Naive thymus-derived CD4-positive, alpha-beta T cell (primary cell): ENCODE measurements around the gene SMG1. TPM values are rescaled to one million over a fixed set of nuclear protein-coding genes. Genes with fewer than 3 reads are reported as not detected.
"Not testable (repeated sequence)": the region's sequence is repeated elsewhere in the genome, so short reads cannot be mapped to it uniquely, and the experiment has no call there.

Source experiments
- ATAC-seq: fragments of 150-1000 bp; cut with Tn5 transposase; 2 replicates; pipeline ENCODE4 v1.10.0; 2021; ENCODE audit warnings: mild to moderate bottlenecking, moderate library complexity
- CTCF ChIA-PET: fragments of 350-600 bp; sonication (Branson Sonifier 250); formaldehyde crosslinking; loops from one replicate; lab custom pipeline; 2021; ENCODE audit warnings: antibody characterized with exemption; lab: Charles Lee
- POLR2A ChIA-PET: fragments of 350-600 bp; sonication (Branson Sonifier 250); formaldehyde crosslinking; loops from one replicate; lab custom pipeline; 2021; ENCODE audit warnings: antibody characterized with exemption, inconsistent platforms; lab: Charles Lee
- DNase-seq, 9 donors: peaks; one replicate each; pipeline versions ENCODE4 v3.0.0 to v3.0.0-alpha.2; 2020 to 2022; ENCODE audit warnings: mixed read lengths in 1 of 9
- H3K27ac ChIP-seq: one replicate; pipeline ENCODE4 v1.7.0; 2013; ENCODE audit warnings: mild to moderate bottlenecking, low read depth, low read length, moderate library complexity
- H3K27me3 ChIP-seq, 2 donors: one replicate each; pipeline ENCODE4 v1.7.0; 2013; ENCODE audit warnings: low read length in 2 of 2, mild to moderate bottlenecking in 2 of 2, moderate library complexity in 2 of 2; ENCODE audit not compliant: control insufficient read depth in 2 of 2, insufficient read depth in 2 of 2
- H3K36me3 ChIP-seq, 3 experiments: 1 replicate in 2 of 3; 2 replicates in 1 of 3; pipeline ENCODE4 v1.7.0; 2013; ENCODE audit warnings: low read length in 3 of 3, mild to moderate bottlenecking in 3 of 3, moderate library complexity in 1 of 3; ENCODE audit not compliant: insufficient read depth in 3 of 3, control insufficient read depth in 2 of 3
- H3K4me1 ChIP-seq, 2 donors: one replicate each; pipeline ENCODE4 v1.7.0; 2013; ENCODE audit warnings: low read length in 2 of 2, mild to moderate bottlenecking in 2 of 2, moderate library complexity in 1 of 2; ENCODE audit not compliant: control insufficient read depth in 2 of 2, insufficient read depth in 2 of 2
- H3K4me3 ChIP-seq: 2 replicates; pipeline ENCODE4 v1.7.0; 2013; ENCODE audit warnings: mild to moderate bottlenecking, low read length
- H3K9me3 ChIP-seq, 3 experiments: 1 replicate in 2 of 3; 2 replicates in 1 of 3; pipeline ENCODE4 v1.7.0; 2013; ENCODE audit warnings: low read length in 3 of 3; ENCODE audit not compliant: control insufficient read depth in 2 of 3
- H3K27ac Mint-ChIP-seq, 9 donors: one replicate each; pipeline ENCODE4 v1.8.0; 2020 to 2022; ENCODE audit warnings: mixed read lengths in 9 of 9, mild to moderate bottlenecking in 8 of 9, moderate library complexity in 5 of 9, inconsistent platforms in 2 of 9
- H3K27me3 Mint-ChIP-seq, 5 donors: one replicate each; pipeline ENCODE4 v1.8.0; 2021 to 2022; ENCODE audit warnings: mixed read lengths in 5 of 5, mild to moderate bottlenecking in 1 of 5
- H3K36me3 Mint-ChIP-seq, 5 donors: one replicate each; pipeline ENCODE4 v1.8.0; 2020 to 2022; ENCODE audit warnings: mixed read lengths in 5 of 5, mild to moderate bottlenecking in 3 of 5, inconsistent platforms in 1 of 5
- H3K4me1 Mint-ChIP-seq, 7 donors: one replicate each; pipeline ENCODE4 v1.8.0; 2020 to 2022; ENCODE audit warnings: mixed read lengths in 7 of 7, mild to moderate bottlenecking in 3 of 7, inconsistent platforms in 1 of 7
- H3K4me3 Mint-ChIP-seq, 10 donors: one replicate each; pipeline ENCODE4 v1.8.0; 2020 to 2022; ENCODE audit warnings: mild to moderate bottlenecking in 10 of 10, mixed read lengths in 10 of 10, moderate library complexity in 6 of 10, inconsistent platforms in 2 of 10
- H3K9me3 Mint-ChIP-seq, 11 donors: one replicate each; pipeline ENCODE4 v1.8.0; 2020 to 2022; ENCODE audit warnings: mixed read lengths in 11 of 11, mild to moderate bottlenecking in 4 of 11, inconsistent platforms in 1 of 11, moderate library complexity in 1 of 11
- intact Hi-C, 2 donors: fragments of 100-400 bp; cut with micrococcal nuclease; formaldehyde crosslinking; loops; one replicate each; pipeline ENCODE4 v1.15.1; 2023
- polyA plus RNA-seq, 2 donors: library from polyadenylated mRNA; unstranded; fragments of 300-500 nt; fragmentation: Illumina TruSeq; gene quantifications; one replicate each; pipeline ENCODE4 v1.2.3, GENCODE V29; 2021
- total RNA-seq, 6 experiments: library from RNA in 5 of 6; stranded (reverse) in 5 of 6; gene quantifications; 1 replicate in 5 of 6; 2 replicates in 1 of 6; pipeline ENCODE4 v1.2.3 and lab custom pipeline; 2021 to 2026

SMG1 gene
- total and polyA plus RNA-seq, 7 experiments from 2014 or later, result 16.0 to 181 (median 158) TPM

DNA sequence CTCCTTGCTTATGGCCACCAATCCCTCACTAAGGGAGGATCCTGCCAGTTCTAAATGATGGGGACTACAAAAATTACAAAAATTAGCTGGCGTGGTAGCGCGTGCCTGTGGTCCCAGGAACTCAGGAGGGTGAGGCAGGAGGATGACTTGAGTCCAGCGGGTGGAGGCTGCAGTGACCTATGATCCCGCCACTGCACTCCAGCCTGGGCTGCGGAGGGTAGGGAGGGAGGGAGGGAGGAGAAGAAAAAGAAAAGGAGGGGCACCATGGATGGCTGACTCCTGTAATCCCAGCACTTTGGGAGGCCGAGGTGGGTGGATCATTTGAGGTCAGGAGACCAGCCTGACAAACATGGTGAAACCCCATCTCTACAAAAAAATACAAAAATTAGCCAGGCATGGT lies 1.9 kb upstream of the SMG1 start:
- H3K27ac Mint-ChIP-seq, result peak overlapping the region in 1 of 9 donors; percentile 23
- intact Hi-C loops, result loop anchor here in 1 of 2 donors (5.0 kb wide), 1 partner anchor 594 kb away; the partner anchor contains the start of genes CCP110 and GDE1
- H3K27me3 ChIP-seq, ATAC-seq, H3K9me3 Mint-ChIP-seq, H3K27ac ChIP-seq, H3K4me3 ChIP-seq, DNase-seq, H3K36me3 Mint-ChIP-seq, H3K9me3 ChIP-seq, POLR2A ChIA-PET, H3K27me3 Mint-ChIP-seq, CTCF ChIA-PET, H3K36me3 ChIP-seq: not testable (repeated sequence)
- H3K4me1 ChIP-seq, result peaks cover 3 to 16% of the 10 kb centered on the region in 2 donors
- peak overlapping the region in 6 of 10 donors; percentile 26 to 76 (median 42) for H3K4me3 Mint-ChIP-seq
- H3K4me1 Mint-ChIP-seq, result peaks cover 13 to 29% (median 26%) of the 10 kb centered on the region in 7 donors

DNA sequence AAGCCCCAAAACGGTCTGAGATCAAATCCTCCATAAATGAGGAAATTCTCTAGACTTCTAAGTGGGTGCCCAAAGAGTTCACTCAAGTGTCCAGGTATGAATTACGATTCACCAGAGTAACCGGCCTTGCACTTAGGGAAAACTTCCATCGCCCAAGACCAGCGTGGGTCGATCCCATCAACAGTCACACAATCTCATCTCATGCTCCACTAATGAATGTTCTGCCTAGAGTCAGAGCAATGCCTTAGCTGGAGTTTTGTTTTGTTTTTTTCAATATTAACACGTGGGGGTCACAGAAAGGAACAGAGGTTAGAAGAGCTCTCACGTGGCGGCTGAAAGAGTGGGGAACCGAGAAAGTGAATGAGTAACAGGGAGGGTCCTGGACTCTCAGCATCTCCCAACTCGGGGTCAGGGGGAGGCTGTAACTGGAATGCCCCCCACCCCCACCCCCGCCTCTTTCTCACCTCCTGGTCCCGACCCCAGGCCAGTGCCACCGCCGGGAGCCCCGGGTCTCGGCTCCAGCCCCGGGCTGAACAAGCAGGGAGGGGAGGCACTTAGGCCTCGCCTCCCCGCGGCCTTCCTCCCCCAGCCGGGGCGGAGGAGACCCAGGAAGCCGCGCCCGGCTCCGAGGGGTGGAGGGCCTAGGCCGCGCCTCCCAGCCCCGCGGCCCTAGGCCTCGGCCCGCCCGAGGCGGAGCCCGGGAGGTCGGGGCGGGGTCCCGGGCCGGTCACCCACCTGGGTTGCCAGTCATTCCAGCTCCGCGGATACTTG lies 808 bp downstream of the SMG1 start:
- not testable (repeated sequence) for H3K9me3 ChIP-seq, H3K9me3 Mint-ChIP-seq, H3K36me3 Mint-ChIP-seq, H3K27me3 ChIP-seq, H3K27me3 Mint-ChIP-seq, H3K36me3 ChIP-seq
- H3K4me3 Mint-ChIP-seq, result peak overlapping the region; percentile 90 to 99 (median 94)
- DNase-seq, result peak; percentile 44 to 78 (median 63)
- ATAC-seq, result peak; percentile 61
- Histone ChIP-seq H3K4me3 (peak overlapping the region; percentile 88), H3K4me1 (peaks cover 4 to 18% of the 10 kb centered on the region in 2 donors), H3K27ac (peak overlapping the region; percentile 86)
- H3K4me1 Mint-ChIP-seq, result peaks cover 19 to 47% (median 36%) of the 10 kb centered on the region in 7 donors
- CTCF ChIA-PET, result interaction anchor here (0.6 kb wide), 1 partner anchor 1816 kb away, joined by 4 read pairs; no protein-coding TSS in a partner anchor
- peak overlapping the region; percentile 91 to 96 (median 93) for H3K27ac Mint-ChIP-seq
- POLR2A ChIA-PET, result interaction anchor here (0.7 to 1.4 kb wide), 3 partner anchors 124 to 142 kb away, joined by 3 to 5 read pairs (median 3); partner anchors contain the start of gene ARL6IP1
- intact Hi-C loops, result loop anchor here in 1 of 2 donors (5.0 kb wide), 1 partner anchor 597 kb away; the partner anchor contains the start of genes CCP110 and GDE1

DNA sequence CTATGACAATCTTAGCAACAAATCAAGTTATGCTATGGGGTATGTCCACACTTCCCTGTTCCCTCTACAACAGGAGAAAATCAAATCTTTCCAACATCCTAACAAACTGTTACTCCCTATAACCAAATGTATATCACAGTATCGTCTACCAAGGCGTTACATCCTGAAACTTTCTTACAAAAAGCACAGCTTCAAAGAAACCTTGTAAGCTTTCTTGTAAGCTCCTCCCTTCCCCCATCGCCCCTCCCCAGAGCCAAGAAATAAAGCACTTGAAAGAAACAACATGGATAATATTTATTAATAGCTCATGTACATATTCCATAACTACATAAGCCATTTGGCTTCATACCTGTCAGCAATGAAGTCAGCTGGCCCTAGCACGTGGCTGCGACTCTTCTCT lies 2.3 kb downstream of the SMG1 start:
- POLR2A ChIA-PET, H3K36me3 ChIP-seq, ATAC-seq, CTCF ChIA-PET, H3K4me3 ChIP-seq, H3K9me3 ChIP-seq, H3K27ac ChIP-seq, H3K36me3 Mint-ChIP-seq, H3K27me3 Mint-ChIP-seq, H3K27me3 ChIP-seq, intact Hi-C loops, H3K9me3 Mint-ChIP-seq: not testable (repeated sequence)
- Mint-ChIP-seq H3K4me1 (peaks cover 29 to 60% (median 39%) of the 10 kb centered on the region in 7 donors), H3K4me3 (peak overlapping the region; percentile 38 to 99 (median 92)), H3K27ac (peak overlapping the region; percentile 25 to 94 (median 59))
- peaks cover 4 to 18% of the 10 kb centered on the region in 2 donors for H3K4me1 ChIP-seq
- peak in 2 of 9 donors; percentile 4 to 11 for DNase-seq

DNA sequence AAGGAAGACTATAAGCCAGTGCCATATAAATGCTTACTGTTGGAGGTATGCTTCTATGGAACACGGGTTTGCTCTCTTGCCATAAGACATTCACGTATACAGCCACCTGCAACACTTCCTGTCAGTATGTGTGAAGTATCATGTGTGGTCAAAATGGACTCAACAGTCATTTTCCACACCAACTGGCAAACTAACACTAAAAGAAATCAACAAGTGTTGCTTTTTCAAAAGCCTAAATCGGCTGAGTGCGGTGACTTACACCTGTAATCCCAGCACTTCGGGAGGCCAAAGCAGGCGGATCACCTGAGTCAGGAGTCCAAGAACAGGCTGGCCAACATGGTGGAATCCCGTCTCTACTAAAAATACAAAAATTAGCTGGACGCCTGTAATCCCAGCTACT lies 3.1 kb downstream of the SMG1 start:
- H3K27me3 ChIP-seq, H3K4me3 ChIP-seq, intact Hi-C loops, ATAC-seq, H3K9me3 Mint-ChIP-seq, H3K27ac ChIP-seq, H3K36me3 Mint-ChIP-seq, POLR2A ChIA-PET, CTCF ChIA-PET, H3K9me3 ChIP-seq, H3K27me3 Mint-ChIP-seq, H3K36me3 ChIP-seq, DNase-seq: not testable (repeated sequence)
- Mint-ChIP-seq H3K4me1 (peaks cover 33 to 67% (median 44%) of the 10 kb centered on the region in 7 donors), H3K4me3 (peak overlapping the region; percentile 65 to 99 (median 91)), H3K27ac (peak overlapping the region in 7 of 9 donors; percentile 17 to 82 (median 48))
- peaks cover 4 to 18% of the 10 kb centered on the region in 2 donors for H3K4me1 ChIP-seq

DNA sequence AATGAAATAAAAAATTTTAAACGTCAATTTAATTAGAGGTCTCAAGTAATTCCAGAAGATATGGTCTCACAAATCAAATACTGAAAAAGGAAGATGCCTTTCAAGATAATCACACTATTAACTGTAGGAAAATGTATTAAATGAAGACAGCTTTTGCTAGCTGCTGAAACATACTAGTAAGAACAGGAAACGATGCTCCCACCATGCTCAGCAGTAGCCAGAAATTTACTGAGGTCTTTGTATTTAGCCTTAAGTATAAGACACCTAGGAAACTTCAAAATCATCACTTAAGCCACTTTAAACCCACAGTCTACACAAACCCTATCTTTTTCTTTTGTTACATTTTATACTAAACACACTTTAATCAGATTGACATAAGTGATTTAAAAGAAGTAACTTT lies 16.6 kb downstream of the SMG1 start:
- not testable (repeated sequence) for H3K27ac Mint-ChIP-seq

DNA sequence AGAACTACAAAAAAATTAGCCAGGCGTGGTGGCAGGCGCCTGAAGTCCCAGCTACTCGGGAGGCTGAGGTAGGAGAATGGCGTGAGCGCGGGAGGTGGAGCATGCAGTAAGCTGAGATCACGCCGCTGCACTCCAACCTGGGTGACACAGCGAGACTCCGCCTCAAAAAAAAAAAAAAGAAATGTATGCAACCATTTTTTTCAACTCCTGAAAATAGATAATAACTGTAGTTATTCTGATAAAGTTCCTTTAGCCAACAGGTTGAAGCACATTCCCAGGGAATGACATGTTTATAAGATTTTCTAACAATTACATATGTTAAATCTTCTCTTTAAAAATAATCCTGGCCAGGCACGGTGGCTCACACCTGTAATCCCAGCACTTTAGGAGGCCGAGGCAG lies 17.5 kb downstream of the SMG1 start:
- H3K36me3 ChIP-seq, H3K27me3 ChIP-seq, H3K9me3 ChIP-seq, CTCF ChIA-PET, ATAC-seq, DNase-seq, intact Hi-C loops, H3K9me3 Mint-ChIP-seq, H3K4me3 Mint-ChIP-seq, H3K27me3 Mint-ChIP-seq, H3K4me3 ChIP-seq, POLR2A ChIA-PET, H3K4me1 ChIP-seq, H3K27ac ChIP-seq: not testable (repeated sequence)
- Mint-ChIP-seq H3K4me1 (peaks cover 31 to 63% (median 49%) of the 10 kb centered on the region in 7 donors), H3K27ac (peak overlapping the region in 1 of 9 donors; percentile 26), H3K36me3 (peaks cover 0 to 16% (median 4%) of the 10 kb centered on the region in 5 donors)

More for the DNA sequence above, 16.6 kb downstream of the SMG1 start:
- H3K4me1 ChIP-seq, POLR2A ChIA-PET, H3K4me3 Mint-ChIP-seq, intact Hi-C loops, H3K9me3 ChIP-seq, DNase-seq, H3K27me3 ChIP-seq, H3K4me3 ChIP-seq, H3K36me3 ChIP-seq, H3K27me3 Mint-ChIP-seq, H3K27ac ChIP-seq, ATAC-seq, H3K9me3 Mint-ChIP-seq: not testable (repeated sequence)
- Mint-ChIP-seq H3K4me1 (peaks cover 30 to 64% (median 50%) of the 10 kb centered on the region in 7 donors), H3K36me3 (peaks cover 0 to 16% (median 4%) of the 10 kb centered on the region in 5 donors)
- CTCF ChIA-PET, result interaction anchor here (0.6 kb wide), 1 partner anchor 646 kb away, joined by 3 read pairs; no protein-coding TSS in a partner anchor
